Breast epithelium (tissue), 3 donors: Measurements from ENCODE around the gene MRPL44.

Experiments used
- POLR2A ChIP-seq: fragments of 450-650 bp; IDR thresholded peaks from one replicate; pipeline ENCODE4 v1.6.1; 2016; ENCODE audit warnings: antibody characterized with exemption, mild to moderate bottlenecking, moderate library complexity
- POLR2AphosphoS5 ChIP-seq, 3 donors: sonication (generic); formaldehyde crosslinking; IDR thresholded peaks; one replicate each; pipeline ENCODE4 v1.6.1; 2017; ENCODE audit warnings: antibody characterized with exemption in 3 of 3
- TF ChIP-seq, protein P1 (sequence below), 3 donors: fragments of 450-650 bp; IDR thresholded peaks; one replicate each; pipeline ENCODE4 v1.5.1; 2016 to 2017; ENCODE audit warnings: antibody characterized with exemption in 3 of 3, mild to moderate bottlenecking in 3 of 3, moderate library complexity in 3 of 3

- TF ChIP-seq, protein P1, sequence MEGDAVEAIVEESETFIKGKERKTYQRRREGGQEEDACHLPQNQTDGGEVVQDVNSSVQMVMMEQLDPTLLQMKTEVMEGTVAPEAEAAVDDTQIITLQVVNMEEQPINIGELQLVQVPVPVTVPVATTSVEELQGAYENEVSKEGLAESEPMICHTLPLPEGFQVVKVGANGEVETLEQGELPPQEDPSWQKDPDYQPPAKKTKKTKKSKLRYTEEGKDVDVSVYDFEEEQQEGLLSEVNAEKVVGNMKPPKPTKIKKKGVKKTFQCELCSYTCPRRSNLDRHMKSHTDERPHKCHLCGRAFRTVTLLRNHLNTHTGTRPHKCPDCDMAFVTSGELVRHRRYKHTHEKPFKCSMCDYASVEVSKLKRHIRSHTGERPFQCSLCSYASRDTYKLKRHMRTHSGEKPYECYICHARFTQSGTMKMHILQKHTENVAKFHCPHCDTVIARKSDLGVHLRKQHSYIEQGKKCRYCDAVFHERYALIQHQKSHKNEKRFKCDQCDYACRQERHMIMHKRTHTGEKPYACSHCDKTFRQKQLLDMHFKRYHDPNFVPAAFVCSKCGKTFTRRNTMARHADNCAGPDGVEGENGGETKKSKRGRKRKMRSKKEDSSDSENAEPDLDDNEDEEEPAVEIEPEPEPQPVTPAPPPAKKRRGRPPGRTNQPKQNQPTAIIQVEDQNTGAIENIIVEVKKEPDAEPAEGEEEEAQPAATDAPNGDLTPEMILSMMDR (IDR thresholded peaks at IDR 0.05) = no peak
- TF ChIP-seq POLR2A = no peak
- TF ChIP-seq POLR2AphosphoS5 (IDR thresholded peaks at IDR 0.05) = no peak
Observed at GRCh38 chr2:223935459-223936125, 21.7 kb upstream of the MRPL44 start.
